Gastroesophageal sphincter (tissue), 3 donors: ENCODE measurements around the gene ADGRF1.

ENCODE experiments used
- CTCF ChIP-seq, 4 experiments: fragments of 200-600 bp in 2 of 4; fragments of 450-650 bp in 2 of 4; sonication (generic) in 1 of 4; IDR thresholded peaks; one replicate each; pipeline ENCODE4 v1.5.1; 2017 to 2019; ENCODE audit warnings: antibody characterized with exemption in 4 of 4, mild to moderate bottlenecking in 2 of 4, moderate library complexity in 2 of 4
- POLR2A ChIP-seq, 2 donors: fragments of 450-650 bp; IDR thresholded peaks; one replicate each; pipeline ENCODE4 v1.6.1; 2017; ENCODE audit warnings: antibody characterized with exemption in 2 of 2, mild to moderate bottlenecking in 2 of 2, moderate library complexity in 1 of 2
- POLR2AphosphoS5 ChIP-seq: sonication (generic); formaldehyde crosslinking; IDR thresholded peaks from one replicate; pipeline ENCODE4 v1.6.1; 2017; ENCODE audit warnings: antibody characterized with exemption

DNA sequence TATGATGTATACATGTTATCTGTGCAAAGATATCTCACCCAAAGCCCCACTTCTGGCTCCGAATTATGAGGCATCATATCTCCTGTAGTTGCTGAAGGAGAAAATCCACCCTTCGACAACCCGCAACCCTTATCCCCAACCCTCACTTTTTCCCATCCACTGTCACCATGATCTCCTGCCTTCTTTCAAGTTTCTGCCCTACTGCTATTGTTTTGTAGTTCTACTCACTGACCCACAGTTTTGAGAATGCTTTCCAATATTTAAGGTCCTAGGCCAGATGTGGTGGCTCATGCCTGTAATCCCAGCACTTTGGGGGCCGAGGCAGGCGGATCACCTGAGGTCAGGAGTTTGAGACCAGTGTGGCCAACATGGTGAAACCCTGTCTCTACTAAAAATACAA, 22.2 kb downstream of the ADGRF1 start:
- no peak for TF ChIP-seq CTCF (IDR thresholded peaks at IDR 0.05)
- no peak for TF ChIP-seq POLR2AphosphoS5
- TF ChIP-seq POLR2A (IDR thresholded peaks at IDR 0.05), result no peak
